GM13976 (cell line): Measurements from ENCODE around the gene UGT1A4.
"Not testable (repeated sequence)": the region's sequence is repeated elsewhere in the genome, so short reads cannot be mapped to it uniquely, and the experiment has no call there.

Experiments used
- DNase-seq: peaks from one replicate; pipeline ENCODE4 v3.0.0; 2012; ENCODE audit warnings: low spot score
- CTCF ChIP-seq: IDR thresholded peaks from 2 replicates; pipeline ENCODE4 v1.5.1; 2012; ENCODE audit warnings: borderline replicate concordance, mild to moderate bottlenecking; ENCODE audit not compliant: insufficient read depth; ENCODE audit errors: extremely low read depth, missing control alignments, control extremely low read depth
- in situ Hi-C: fragments of 300-500 bp; cut with MboI; formaldehyde crosslinking; loops from one replicate; pipeline ENCODE4 v1.12.0; 2022; ENCODE audit warnings: low sequenced_read_pairs, mixed read lengths, inconsistent platforms; ENCODE audit not compliant: unreplicated experiment

The UGT1A4 gene

DNA sequence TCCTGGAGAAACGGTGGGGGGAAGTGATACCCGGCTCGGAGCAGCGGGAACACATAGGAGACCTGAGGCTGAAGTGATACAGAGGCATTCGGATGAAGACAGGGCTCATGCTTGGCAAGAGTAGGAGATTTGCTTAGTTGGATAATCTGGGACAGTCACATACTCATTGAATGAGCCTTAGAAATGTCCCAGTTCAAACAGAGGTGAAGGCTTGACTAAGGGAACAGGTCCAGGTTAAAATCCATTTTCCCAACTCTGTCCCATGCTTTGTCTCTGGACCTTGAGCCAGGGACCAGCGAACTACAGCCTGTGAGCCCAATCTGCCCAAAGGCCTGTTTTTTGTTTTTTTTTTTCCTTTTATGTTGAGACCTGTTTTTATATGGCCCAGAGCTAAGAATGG, 24.6 kb upstream of the UGT1A4 start:
- DNase-seq, result no peak
- no peak for TF ChIP-seq CTCF
- in situ Hi-C loops, result no loop called here

GRCh38 chr2:233698740-233699139, 19.8 kb upstream of the UGT1A4 start:
- in situ Hi-C loops, result no loop called here
- DNase-seq, result no peak
- no peak for TF ChIP-seq CTCF

- DNase-seq, result no peak
- TF ChIP-seq CTCF, result no peak
- in situ Hi-C loops, result loop anchor here (25.0 kb wide), 2 partner anchors 237 to 412 kb away; no protein-coding TSS in a partner anchor
Observed at GRCh38 chr2:233699424-233700027, 19.0 kb upstream of the UGT1A4 start.

GRCh38 chr2:233700028-233700635, 18.4 kb upstream of the UGT1A4 start:
- in situ Hi-C loops, result loop anchor here (25.0 kb wide), 2 partner anchors 238 to 413 kb away; no protein-coding TSS in a partner anchor
- DNase-seq, result no peak

DNA sequence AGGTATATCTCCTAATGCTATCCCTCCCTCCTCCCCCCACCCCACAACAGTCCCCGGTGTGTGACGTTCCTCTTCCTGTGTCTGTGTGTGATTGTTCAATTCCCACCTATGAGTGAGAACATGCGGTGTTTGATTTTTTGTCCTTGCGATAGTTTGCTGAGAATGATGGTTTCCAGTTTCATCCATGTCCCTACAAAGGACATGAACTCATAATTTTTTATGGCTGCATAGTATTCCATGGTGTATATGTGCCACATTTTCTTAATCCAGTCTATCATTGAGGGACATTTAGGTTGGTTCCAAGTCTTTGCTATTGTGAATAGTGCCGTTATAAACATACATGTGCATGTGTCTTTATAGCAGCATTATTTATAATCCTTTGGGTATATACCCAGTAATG, 17.7 kb upstream of the UGT1A4 start:
- in situ Hi-C loops, result loop anchor here (25.0 kb wide), 2 partner anchors 239 to 414 kb away; no protein-coding TSS in a partner anchor
- not testable (repeated sequence) for DNase-seq

More at GRCh38 chr2:233700028-233700635, 18.4 kb upstream of the UGT1A4 start:
- no peak for TF ChIP-seq CTCF

- no peak for DNase-seq
- in situ Hi-C loops, result loop anchor here (25.0 kb wide), 2 partner anchors 240 to 415 kb away; no protein-coding TSS in a partner anchor
- no peak for TF ChIP-seq CTCF
Observed at GRCh38 chr2:233702238-233702637, 16.3 kb upstream of the UGT1A4 start.

- DNase-seq, result no peak
- no peak for TF ChIP-seq CTCF
- in situ Hi-C loops, result loop anchor here (25.0 kb wide), 2 partner anchors 244 to 419 kb away; no protein-coding TSS in a partner anchor
Observed at GRCh38 chr2:233705911-233706506, 12.5 kb upstream of the UGT1A4 start.
